Stomach (tissue), 9 donors: ENCODE data around the gene TSC22D1. TPM values are rescaled to one million over a fixed set of nuclear protein-coding genes. Genes with fewer than 3 reads are reported as not detected.

Experiments
- DNase-seq, 2 donors: peaks; one replicate each; pipeline versions ENCODE4 v3.0.0 to v3.0.0-alpha.2; 2013 to 2019
- H3K27ac ChIP-seq, 5 donors: fragments of 200-600 bp in 4 of 5; sonication (generic) in 4 of 5; one replicate each; pipeline ENCODE4 v1.5.1; 2013 to 2019; ENCODE audit warnings: mild to moderate bottlenecking in 1 of 5, moderate library complexity in 1 of 5
- H3K27me3 ChIP-seq, 3 donors: fragments of 200-600 bp; sonication (generic); one replicate each; pipeline ENCODE4 v1.5.1; 2017 to 2019; ENCODE audit warnings: mixed run types in 1 of 3
- H3K36me3 ChIP-seq, 4 donors: fragments of 200-600 bp; sonication (generic); 1 replicate in 3 of 4; 2 replicates in 1 of 4; pipeline ENCODE4 v1.5.1; 2016 to 2019
- H3K4me1 ChIP-seq, 4 donors: fragments of 200-600 bp; sonication (generic); one replicate each; pipeline ENCODE4 v1.5.1; 2016 to 2019
- H3K4me3 ChIP-seq, 4 donors: fragments of 200-600 bp; sonication (generic) in 3 of 4; one replicate each; pipeline ENCODE4 v1.5.1; 2016 to 2019; ENCODE audit warnings: mild to moderate bottlenecking in 1 of 4
- H3K9me3 ChIP-seq, 4 donors: fragments of 200-600 bp; sonication (generic); one replicate each; pipeline ENCODE4 v1.5.1; 2016 to 2019
- EP300 ChIP-seq: sonication (generic); formaldehyde crosslinking; IDR thresholded peaks from one replicate; pipeline ENCODE4 v1.6.1; 2017; ENCODE audit warnings: antibody characterized with exemption
- POLR2A ChIP-seq, 4 donors: fragments of 450-650 bp; IDR thresholded peaks; one replicate each; pipeline ENCODE4 v1.6.1; 2016; ENCODE audit warnings: antibody characterized with exemption in 4 of 4, control low read depth in 2 of 4, mild to moderate bottlenecking in 1 of 4, moderate library complexity in 1 of 4
- POLR2AphosphoS5 ChIP-seq, 3 donors: sonication (generic); formaldehyde crosslinking; IDR thresholded peaks; one replicate each; pipeline ENCODE4 v1.6.1; 2016; ENCODE audit warnings: antibody characterized with exemption in 3 of 3
- WGBS, 5 donors: extraction: QIAGEN DNeasy Blood & Tissue Kit in 3 of 5; methylation state at CpG; one replicate each; pipeline versions ENCODE4 v1.1.5 to v1.1.7; 2013 to 2018; 5-methylcytosine and 5-hydroxymethylcytosine counted together
- intact Hi-C: fragments of 100-400 bp; cut with DNase I; formaldehyde crosslinking; loops from one replicate; pipeline ENCODE4 v1.15.1; 2023; ENCODE audit warnings: low total_unique reads
- polyA plus RNA-seq, 3 donors: library from polyadenylated mRNA; stranded (reverse); fragments of 200-250 nt; gene quantifications; one replicate each; pipeline ENCODE4 v1.2.3, GENCODE V29; 2013
- total RNA-seq, 5 donors: library from RNA; depleted of rRNA; stranded (reverse); fragments of >200 nt; gene quantifications; one replicate each; pipeline versions ENCODE4 v1.1.0 to v1.2.3, GENCODE V29; 2014 to 2016
- TF ChIP-seq, protein P1 (sequence below), 7 experiments: fragments of 450-650 bp in 4 of 7; fragments of 200-600 bp in 3 of 7; sonication (generic) in 3 of 7; IDR thresholded peaks; one replicate each; pipeline ENCODE4 v1.5.1; 2016 to 2019; ENCODE audit warnings: antibody characterized with exemption in 7 of 7, control low read depth in 2 of 7, mild to moderate bottlenecking in 1 of 7
- donor health status: healthy with polysubstance abuse.
- donor health status: Bipolar disorder and iron deficiency.
- donor health status: healthy.

TSC22D1 gene
- total and polyA plus RNA-seq, 8 donors, result 26.1 to 195 (median 111) TPM

DNA sequence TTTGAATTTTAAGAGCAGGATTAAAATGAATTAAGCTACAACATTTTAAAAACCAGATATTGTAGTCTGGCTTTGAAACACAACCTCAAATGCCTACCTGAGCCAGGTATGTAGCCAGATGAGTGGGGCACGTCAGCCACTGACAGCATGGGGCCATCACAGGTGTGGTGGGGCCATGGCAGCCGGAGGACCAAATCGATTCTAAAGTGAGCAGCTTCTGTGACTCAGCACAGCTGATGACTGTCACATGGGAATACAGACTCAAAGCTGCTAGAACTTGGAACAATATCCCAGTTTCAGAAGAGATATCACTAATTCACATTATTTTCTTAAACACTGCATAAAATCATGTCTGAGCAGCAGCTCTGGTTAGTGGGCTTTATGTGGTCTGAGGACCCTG, 149.7 kb downstream of the TSC22D1 start:
- no peak overlapping the region for H3K27ac ChIP-seq
- no peaks in the 10 kb centered on the region for H3K9me3 ChIP-seq
- DNase-seq, result no peak
- intact Hi-C loops, result no loop called here
- peaks cover 0 to 5% (median 0%) of the 10 kb centered on the region in 4 donors for H3K36me3 ChIP-seq
- peaks cover 0 to 7% (median 2%) of the 10 kb centered on the region in 4 donors for H3K4me1 ChIP-seq
- no peaks in the 10 kb centered on the region for H3K27me3 ChIP-seq
- no peak overlapping the region for H3K4me3 ChIP-seq
- TF ChIP-seq POLR2AphosphoS5 (IDR thresholded peaks at IDR 0.05) (no peak), POLR2A (IDR thresholded peaks at IDR 0.05) (no peak), EP300 (no peak)
- TF ChIP-seq, protein P1, sequence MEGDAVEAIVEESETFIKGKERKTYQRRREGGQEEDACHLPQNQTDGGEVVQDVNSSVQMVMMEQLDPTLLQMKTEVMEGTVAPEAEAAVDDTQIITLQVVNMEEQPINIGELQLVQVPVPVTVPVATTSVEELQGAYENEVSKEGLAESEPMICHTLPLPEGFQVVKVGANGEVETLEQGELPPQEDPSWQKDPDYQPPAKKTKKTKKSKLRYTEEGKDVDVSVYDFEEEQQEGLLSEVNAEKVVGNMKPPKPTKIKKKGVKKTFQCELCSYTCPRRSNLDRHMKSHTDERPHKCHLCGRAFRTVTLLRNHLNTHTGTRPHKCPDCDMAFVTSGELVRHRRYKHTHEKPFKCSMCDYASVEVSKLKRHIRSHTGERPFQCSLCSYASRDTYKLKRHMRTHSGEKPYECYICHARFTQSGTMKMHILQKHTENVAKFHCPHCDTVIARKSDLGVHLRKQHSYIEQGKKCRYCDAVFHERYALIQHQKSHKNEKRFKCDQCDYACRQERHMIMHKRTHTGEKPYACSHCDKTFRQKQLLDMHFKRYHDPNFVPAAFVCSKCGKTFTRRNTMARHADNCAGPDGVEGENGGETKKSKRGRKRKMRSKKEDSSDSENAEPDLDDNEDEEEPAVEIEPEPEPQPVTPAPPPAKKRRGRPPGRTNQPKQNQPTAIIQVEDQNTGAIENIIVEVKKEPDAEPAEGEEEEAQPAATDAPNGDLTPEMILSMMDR (IDR thresholded peaks at IDR 0.05), result no peak
- WGBS, 5 donors, result 73 to 80% (median 80%) methylated on average over 3 of the region's 3 CpGs

DNA sequence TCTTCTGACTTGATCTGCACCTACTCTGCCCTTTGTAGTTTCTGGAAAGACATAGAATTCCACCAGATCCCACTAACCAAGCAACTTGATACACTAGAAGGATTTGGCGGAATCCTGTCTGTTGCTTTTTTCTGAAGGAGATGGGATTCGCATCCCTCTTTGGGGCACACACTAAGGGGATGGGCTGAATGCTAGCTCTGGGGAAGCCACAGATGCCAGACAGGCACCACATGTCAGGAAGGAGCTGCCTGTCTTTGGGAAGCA, 150.4 kb downstream of the TSC22D1 start:
- WGBS, 5 donors, result 90 to 100% (median 97%) methylated on average over 2 of the region's 2 CpGs

DNA sequence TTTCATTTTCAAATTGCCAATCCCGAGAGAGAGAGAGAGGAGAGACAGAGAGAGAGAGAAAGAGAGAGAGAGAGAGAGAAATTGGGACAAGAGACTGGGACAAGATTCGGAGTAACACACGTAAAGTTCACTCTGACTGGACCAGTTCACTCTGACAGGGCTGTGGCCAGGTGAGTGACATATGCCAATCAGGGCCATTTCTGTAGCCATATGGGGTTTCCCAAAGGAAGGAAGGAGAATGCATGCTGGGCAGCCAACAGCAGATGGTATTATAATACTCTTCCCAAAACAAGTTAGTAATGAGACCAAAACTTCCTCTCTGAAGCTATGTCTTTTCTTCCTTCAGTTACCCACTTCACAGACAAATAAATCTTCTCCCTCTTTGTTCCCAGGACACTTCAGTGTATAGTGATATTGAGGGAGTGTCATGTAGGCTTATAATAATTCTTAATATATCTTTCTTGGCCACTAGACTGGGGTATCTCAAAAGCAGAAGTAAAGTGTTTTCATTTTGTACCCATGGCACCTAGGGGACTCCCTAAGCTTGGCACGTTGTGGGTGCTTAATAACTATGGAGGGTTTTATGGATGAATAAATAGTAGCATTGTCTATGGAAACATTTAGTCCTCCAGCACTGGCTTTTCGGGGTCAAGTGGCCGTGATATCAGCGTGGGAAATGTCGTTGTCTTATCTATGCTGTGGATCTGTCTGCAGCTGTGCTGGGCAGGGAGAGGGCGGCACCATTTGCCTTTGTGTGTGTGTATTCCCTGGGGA, 150.9 kb downstream of the TSC22D1 start:
- H3K27ac ChIP-seq, result no peak overlapping the region
- no peaks in the 10 kb centered on the region for H3K4me1 ChIP-seq
- H3K9me3 ChIP-seq, result no peaks in the 10 kb centered on the region
- intact Hi-C loops, result no loop called here
- no peak for TF ChIP-seq POLR2A (IDR thresholded peaks at IDR 0.05)
- TF ChIP-seq POLR2AphosphoS5 (IDR thresholded peaks at IDR 0.05), result no peak
- peaks cover 0 to 5% (median 0%) of the 10 kb centered on the region in 4 donors for H3K36me3 ChIP-seq
- DNase-seq, result no peak
- WGBS, 5 donors, result 54 to 63% (median 60%) methylated on average over 9 of the region's 9 CpGs
- no peak overlapping the region for H3K4me3 ChIP-seq
- H3K27me3 ChIP-seq, result no peaks in the 10 kb centered on the region

More for the DNA sequence above, 150.4 kb downstream of the TSC22D1 start:
- Histone ChIP-seq H3K27ac (no peak overlapping the region), H3K4me3 (no peak overlapping the region), H3K27me3 (no peaks in the 10 kb centered on the region), H3K4me1 (peaks cover 0 to under 1% (median 0%) of the 10 kb centered on the region in 4 donors), H3K9me3 (no peaks in the 10 kb centered on the region), H3K36me3 (peaks cover 0 to 5% (median 0%) of the 10 kb centered on the region in 4 donors)
- TF ChIP-seq EP300 (no peak), POLR2AphosphoS5 (IDR thresholded peaks at IDR 0.05) (no peak), POLR2A (IDR thresholded peaks at IDR 0.05) (no peak)
- TF ChIP-seq, protein P1 (IDR thresholded peaks at IDR 0.05), result no peak
- intact Hi-C loops, result no loop called here
- no peak for DNase-seq

DNA sequence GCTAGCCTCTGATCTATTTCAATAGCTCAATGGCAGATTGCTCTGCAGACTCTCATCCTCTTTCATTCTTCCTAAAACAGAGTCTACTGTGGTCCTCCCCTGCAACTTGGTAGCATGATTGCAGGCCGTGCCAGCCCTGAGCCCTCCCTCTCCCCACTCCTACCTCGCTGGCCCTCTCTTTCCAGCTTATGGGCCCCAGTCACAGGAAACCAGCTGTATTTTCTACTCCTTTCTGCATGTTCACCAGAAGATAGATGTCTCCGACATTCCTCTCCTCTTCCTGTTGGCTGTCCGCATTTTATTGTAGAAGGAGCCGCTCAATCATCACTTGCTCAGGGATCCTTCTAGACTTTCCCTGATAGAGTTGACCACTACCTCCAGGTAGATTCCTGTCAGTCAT, 152.3 kb downstream of the TSC22D1 start:
- no peak for DNase-seq
- no peaks in the 10 kb centered on the region for H3K9me3 ChIP-seq
- WGBS, 5 donors, result 94 to 96% (median 96%) methylated on average over 5 of the region's 5 CpGs
- H3K4me1 ChIP-seq, result no peaks in the 10 kb centered on the region
- TF ChIP-seq POLR2A (IDR thresholded peaks at IDR 0.05) (no peak), EP300 (no peak), POLR2AphosphoS5 (IDR thresholded peaks at IDR 0.05) (no peak)
- TF ChIP-seq, protein P1 (IDR thresholded peaks at IDR 0.05), result no peak
- intact Hi-C loops, result no loop called here
- H3K36me3 ChIP-seq, result peaks cover 0 to 5% (median 0%) of the 10 kb centered on the region in 4 donors
- no peak overlapping the region for H3K4me3 ChIP-seq
- H3K27ac ChIP-seq, result no peak overlapping the region
- H3K27me3 ChIP-seq, result no peaks in the 10 kb centered on the region
